HG02981 (cell line): ENCODE measurements around the gene APOE.
"Not testable (repeated sequence)": the region's sequence is repeated elsewhere in the genome, so short reads cannot be mapped to it uniquely, and the experiment has no call there.

Experiments used
- ATAC-seq: cut with Tn5 transposase; IDR thresholded peaks from one replicate; pipeline ENCODE4 v1.9.1; 2021; ENCODE audit warnings: mild to moderate bottlenecking, moderate library complexity; ENCODE audit not compliant: unreplicated experiment

The APOE gene

GRCh38 chr19:44883922-44884321 is 21.7 kb upstream of the APOE start:
- no peak for ATAC-seq

- no peak for ATAC-seq
Observed at GRCh38 chr19:44884566-44884965, 21.0 kb upstream of the APOE start.

GRCh38 chr19:44886141-44886540 is 19.5 kb upstream of the APOE start:
- no peak for ATAC-seq

- ATAC-seq, result no peak
Observed at GRCh38 chr19:44887648-44888047, 17.9 kb upstream of the APOE start.

- not testable (repeated sequence) for ATAC-seq
Observed at GRCh38 chr19:44888335-44888734, 17.3 kb upstream of the APOE start.

GRCh38 chr19:44889830-44890365 is 15.7 kb upstream of the APOE start:
- ATAC-seq, result no peak

- peak; percentile 78 for ATAC-seq
Observed at GRCh38 chr19:44890366-44891015, 15.1 kb upstream of the APOE start.

- ATAC-seq, result peak; percentile 61
Observed at GRCh38 chr19:44891016-44891882, 14.3 kb upstream of the APOE start, which contains the start of gene TOMM40. TOMM40 (plus strand) TSS chr19:44891254; CDS start chr19:44891416, 162 bp downstream.

GRCh38 chr19:44892932-44893331 is 12.7 kb upstream of the APOE start:
- no peak for ATAC-seq

- ATAC-seq, result no peak
Observed at GRCh38 chr19:44893332-44894051, 12.1 kb upstream of the APOE start.

- no peak for ATAC-seq
Observed at GRCh38 chr19:44894052-44894400, 11.6 kb upstream of the APOE start.

GRCh38 chr19:44894946-44895345 is 10.7 kb upstream of the APOE start:
- ATAC-seq, result no peak

GRCh38 chr19:44897835-44898234 is 7.8 kb upstream of the APOE start:
- no peak for ATAC-seq

- ATAC-seq, result no peak
Observed at GRCh38 chr19:44900328-44901244, 5.0 kb upstream of the APOE start.

- ATAC-seq, result no peak
Observed at GRCh38 chr19:44903216-44903601, 2.4 kb upstream of the APOE start.

GRCh38 chr19:44903602-44904425 is 1.8 kb upstream of the APOE start:
- ATAC-seq, result no peak

GRCh38 chr19:44904426-44904994 is 1.1 kb upstream of the APOE start:
- no peak for ATAC-seq

GRCh38 chr19:44907613-44908012 is 2.0 kb downstream of the APOE start:
- ATAC-seq, result no peak
